Neural crest cell (in vitro differentiated cells): ENCODE measurements around the gene SORCS2. TPM values are rescaled to one million over a fixed set of nuclear protein-coding genes. Genes with fewer than 3 reads are reported as not detected.

Experiments used
- DNase-seq: peaks from one replicate; pipeline ENCODE4 v3.0.0; 2021; ENCODE audit warnings: low read depth, mixed read lengths, low spot score
- H3K27ac Mint-ChIP-seq: one replicate; pipeline ENCODE4 v1.8.0; 2021; ENCODE audit warnings: mild to moderate bottlenecking, mixed read lengths; ENCODE audit not compliant: unreplicated experiment
- H3K27me3 Mint-ChIP-seq: 2 replicates; pipeline ENCODE4 v1.8.0; 2021; ENCODE audit warnings: low read depth, mild to moderate bottlenecking, mixed read lengths
- H3K36me3 Mint-ChIP-seq: 2 replicates; pipeline ENCODE4 v1.8.0; 2021; ENCODE audit warnings: low read depth, mild to moderate bottlenecking, mixed read lengths
- H3K4me1 Mint-ChIP-seq: 2 replicates; pipeline ENCODE4 v1.8.0; 2021; ENCODE audit warnings: mixed read lengths
- H3K4me3 Mint-ChIP-seq: one replicate; pipeline ENCODE4 v1.8.0; 2021; ENCODE audit warnings: mild to moderate bottlenecking, mixed read lengths
- H3K9me3 Mint-ChIP-seq: 2 replicates; pipeline ENCODE4 v1.8.0; 2021; ENCODE audit warnings: mixed read lengths
- long read RNA-seq: library from polyadenylated mRNA; unstranded; transcript quantifications from one replicate; pipeline ENCODE4 v2.0.0, GENCODE V29; 2020
- total RNA-seq: library from RNA; stranded (reverse); gene quantifications from 2 replicates; pipeline ENCODE4 v1.2.1, GENCODE V29; 2021
- TF ChIP-seq, protein P1 (sequence below): fragments of 200-600 bp; sonication (generic); conservative IDR thresholded peaks from 2 replicates; pipeline ENCODE4 v1.5.0; 2021; ENCODE audit warnings: antibody characterized with exemption, mild to moderate bottlenecking

SORCS2 gene
- 1.1 and 1.2 TPM in 2 replicates for total RNA-seq
- long read RNA-seq, partial matches to known transcripts = 0 of 1 reads
- long read RNA-seq, other reads (novel, unspliced or antisense) = 1 of 1 reads

DNA sequence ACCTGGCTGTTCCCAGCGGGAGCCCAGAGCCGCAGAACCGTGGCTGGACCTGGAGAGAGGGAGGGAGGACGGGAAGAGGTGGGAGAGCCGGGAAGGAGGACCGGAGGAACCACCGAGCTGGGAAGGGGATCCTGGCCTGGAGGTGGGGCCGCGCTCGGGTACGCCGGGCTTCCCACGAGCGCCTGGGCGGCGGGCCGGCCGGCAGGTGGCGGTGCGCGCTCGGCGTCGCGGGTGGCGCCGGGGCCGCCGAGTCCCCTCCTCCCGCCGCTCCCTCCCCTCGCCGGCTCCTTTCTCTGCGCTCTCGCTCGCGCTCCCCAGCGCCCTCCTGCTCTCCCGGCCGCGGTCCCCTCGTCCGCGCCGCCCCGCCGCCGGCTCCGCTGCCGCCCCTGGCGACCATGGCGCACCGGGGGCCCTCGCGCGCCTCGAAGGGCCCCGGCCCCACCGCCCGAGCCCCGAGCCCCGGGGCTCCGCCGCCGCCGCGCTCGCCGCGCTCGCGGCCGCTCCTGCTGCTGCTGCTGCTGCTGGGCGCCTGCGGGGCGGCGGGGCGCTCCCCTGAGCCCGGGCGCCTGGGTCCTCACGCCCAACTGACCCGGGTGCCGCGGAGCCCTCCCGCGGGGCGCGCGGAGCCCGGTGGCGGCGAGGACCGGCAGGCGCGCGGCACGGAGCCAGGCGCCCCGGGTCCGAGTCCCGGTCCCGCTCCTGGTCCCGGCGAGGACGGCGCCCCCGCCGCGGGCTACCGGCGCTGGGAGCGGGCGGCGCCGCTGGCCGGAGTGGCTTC lies at the start of gene SORCS2:
TSS of gene SORCS2 (plus strand) at position 287 of the 778 bp plus-strand sequence.
- Mint-ChIP-seq H3K9me3 (no peaks in the 10 kb centered on the region), H3K36me3 (no peaks in the 10 kb centered on the region), H3K27ac (no peak within 1 kb of the TSS), H3K27me3 (peaks cover 85% of the 10 kb centered on the region), H3K4me3 (peak within 1 kb of the TSS; percentile 80), H3K4me1 (peaks cover 8% of the 10 kb centered on the region)
- DNase-seq = peak; percentile 71
- TF ChIP-seq, protein P1, sequence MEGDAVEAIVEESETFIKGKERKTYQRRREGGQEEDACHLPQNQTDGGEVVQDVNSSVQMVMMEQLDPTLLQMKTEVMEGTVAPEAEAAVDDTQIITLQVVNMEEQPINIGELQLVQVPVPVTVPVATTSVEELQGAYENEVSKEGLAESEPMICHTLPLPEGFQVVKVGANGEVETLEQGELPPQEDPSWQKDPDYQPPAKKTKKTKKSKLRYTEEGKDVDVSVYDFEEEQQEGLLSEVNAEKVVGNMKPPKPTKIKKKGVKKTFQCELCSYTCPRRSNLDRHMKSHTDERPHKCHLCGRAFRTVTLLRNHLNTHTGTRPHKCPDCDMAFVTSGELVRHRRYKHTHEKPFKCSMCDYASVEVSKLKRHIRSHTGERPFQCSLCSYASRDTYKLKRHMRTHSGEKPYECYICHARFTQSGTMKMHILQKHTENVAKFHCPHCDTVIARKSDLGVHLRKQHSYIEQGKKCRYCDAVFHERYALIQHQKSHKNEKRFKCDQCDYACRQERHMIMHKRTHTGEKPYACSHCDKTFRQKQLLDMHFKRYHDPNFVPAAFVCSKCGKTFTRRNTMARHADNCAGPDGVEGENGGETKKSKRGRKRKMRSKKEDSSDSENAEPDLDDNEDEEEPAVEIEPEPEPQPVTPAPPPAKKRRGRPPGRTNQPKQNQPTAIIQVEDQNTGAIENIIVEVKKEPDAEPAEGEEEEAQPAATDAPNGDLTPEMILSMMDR = peak; percentile 83

DNA sequence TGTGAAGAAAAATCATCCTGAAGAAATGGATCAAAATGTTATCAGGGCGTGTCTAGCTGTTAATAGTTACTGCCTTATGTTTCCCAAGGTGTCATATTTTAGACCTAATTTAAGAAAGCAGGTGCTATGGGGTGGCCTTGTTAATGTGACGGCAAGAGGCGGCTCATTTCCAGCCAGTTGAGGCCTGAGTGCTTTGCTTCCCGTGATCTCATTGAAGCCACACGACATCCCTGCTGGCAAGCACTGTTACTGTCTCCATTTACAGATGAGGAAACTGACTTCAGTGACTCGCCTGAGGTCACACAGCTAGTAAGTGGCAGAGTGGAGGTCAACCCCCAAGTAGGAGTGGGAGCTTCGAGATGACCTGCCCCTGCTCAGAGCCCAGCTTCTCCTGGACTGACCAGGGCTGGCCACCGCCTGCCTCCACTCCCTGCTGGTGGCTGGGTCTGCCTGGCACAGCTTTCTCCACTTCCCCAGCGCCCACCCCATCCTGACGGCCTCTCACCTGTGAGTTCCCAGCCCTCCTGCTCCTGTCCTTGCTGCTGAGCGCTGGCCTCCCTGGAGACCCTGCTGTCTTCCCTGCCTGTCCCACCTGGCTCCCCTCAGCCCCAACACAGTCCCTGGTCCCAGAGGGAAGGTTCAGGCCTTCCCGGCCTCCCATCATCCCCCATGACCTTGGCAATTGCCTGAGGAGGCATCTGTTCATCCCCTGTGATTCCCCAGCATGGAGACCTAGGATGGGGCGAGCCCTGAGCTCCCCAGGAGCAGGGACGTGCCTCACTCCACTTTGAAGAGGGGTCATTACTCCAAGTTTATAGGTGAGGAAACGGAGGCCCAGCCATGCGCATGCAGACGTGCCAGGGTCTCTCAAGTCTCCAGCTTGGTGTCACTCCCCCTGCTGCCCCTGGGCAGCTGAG lies 47.7 kb upstream of the SORCS2 start:
- TF ChIP-seq, protein P1 = no peak
- H3K9me3 Mint-ChIP-seq = no peaks in the 10 kb centered on the region
- no peak overlapping the region for H3K27ac Mint-ChIP-seq
- H3K36me3 Mint-ChIP-seq = no peaks in the 10 kb centered on the region
- no peak overlapping the region for H3K4me3 Mint-ChIP-seq
- no peaks in the 10 kb centered on the region for H3K27me3 Mint-ChIP-seq
- H3K4me1 Mint-ChIP-seq = peaks cover 8% of the 10 kb centered on the region
- DNase-seq = no peak

DNA sequence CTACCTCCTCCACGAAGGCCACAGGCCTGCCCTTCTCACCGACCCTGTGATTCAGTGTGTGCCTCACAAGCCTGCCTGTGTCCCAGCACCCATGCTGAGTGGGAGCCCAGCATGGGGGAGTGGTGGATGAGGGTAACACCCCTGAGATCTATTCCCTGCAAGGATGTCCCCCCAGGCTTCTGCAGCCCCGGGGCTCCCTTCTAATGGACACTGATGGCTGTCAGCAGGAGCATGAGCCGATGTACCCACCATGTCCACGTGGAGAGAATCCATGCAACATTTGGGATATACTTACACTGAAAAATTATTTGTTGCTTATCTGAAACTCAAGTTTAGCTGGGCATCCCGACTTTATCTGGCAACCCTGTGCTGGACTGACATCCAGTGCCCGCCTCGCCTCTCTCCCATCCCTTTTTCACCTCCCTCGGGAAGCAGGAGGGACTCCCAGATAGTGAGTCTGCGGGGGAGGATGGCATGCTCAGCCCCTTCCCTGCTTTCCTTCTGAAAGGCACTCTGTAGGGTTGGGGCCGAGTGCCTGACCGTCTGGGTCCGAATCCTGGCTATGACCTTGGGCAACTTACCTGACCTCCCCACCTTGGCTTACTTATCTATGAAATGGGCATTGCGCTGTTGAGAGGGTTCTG lies 46.9 kb upstream of the SORCS2 start:
- Mint-ChIP-seq H3K4me1 (peaks cover 8% of the 10 kb centered on the region), H3K27ac (no peak overlapping the region), H3K27me3 (no peaks in the 10 kb centered on the region), H3K4me3 (no peak overlapping the region), H3K36me3 (no peaks in the 10 kb centered on the region), H3K9me3 (no peaks in the 10 kb centered on the region)
- DNase-seq = no peak
- TF ChIP-seq, protein P1 = no peak

DNA sequence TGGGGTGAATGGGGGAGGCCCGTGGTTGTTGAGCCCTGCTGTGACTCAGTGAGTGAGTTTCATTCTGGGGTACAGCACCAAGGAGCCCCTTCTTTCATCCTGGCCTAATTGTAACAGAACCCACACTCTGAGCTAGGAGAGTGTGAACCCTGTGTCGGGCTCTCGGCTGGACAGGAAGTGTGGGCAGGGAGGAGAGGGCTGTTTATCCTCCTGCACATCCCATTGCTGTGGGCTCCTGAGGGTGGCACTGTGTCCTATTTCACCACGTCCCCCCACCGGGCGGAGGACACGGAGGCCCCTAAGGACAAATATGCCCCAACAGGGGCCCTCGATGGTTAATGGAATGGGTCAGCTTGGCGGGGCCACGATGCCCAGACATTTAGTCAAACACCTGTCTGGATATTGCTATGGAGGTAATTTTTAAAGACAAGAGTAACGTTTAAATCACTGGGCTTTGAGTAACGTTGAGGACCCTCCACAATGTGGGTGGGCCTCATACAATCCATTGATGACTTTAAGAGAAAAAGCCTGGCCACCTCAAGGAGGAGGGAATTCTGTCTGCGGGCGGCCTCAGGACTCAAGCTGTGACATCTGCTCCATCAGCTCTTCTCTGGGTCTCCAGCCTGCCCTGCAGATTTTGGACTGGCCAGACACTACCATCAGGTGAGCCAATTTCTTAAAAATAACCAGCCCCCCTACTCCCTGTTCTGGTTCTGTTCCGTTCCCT lies 46.1 kb upstream of the SORCS2 start:
- H3K4me3 Mint-ChIP-seq = no peak overlapping the region
- peaks cover 4% of the 10 kb centered on the region for H3K4me1 Mint-ChIP-seq
- no peaks in the 10 kb centered on the region for H3K9me3 Mint-ChIP-seq
- no peak for DNase-seq
- H3K36me3 Mint-ChIP-seq = no peaks in the 10 kb centered on the region
- no peak overlapping the region for H3K27ac Mint-ChIP-seq
- no peaks in the 10 kb centered on the region for H3K27me3 Mint-ChIP-seq
- TF ChIP-seq, protein P1 = no peak

DNA sequence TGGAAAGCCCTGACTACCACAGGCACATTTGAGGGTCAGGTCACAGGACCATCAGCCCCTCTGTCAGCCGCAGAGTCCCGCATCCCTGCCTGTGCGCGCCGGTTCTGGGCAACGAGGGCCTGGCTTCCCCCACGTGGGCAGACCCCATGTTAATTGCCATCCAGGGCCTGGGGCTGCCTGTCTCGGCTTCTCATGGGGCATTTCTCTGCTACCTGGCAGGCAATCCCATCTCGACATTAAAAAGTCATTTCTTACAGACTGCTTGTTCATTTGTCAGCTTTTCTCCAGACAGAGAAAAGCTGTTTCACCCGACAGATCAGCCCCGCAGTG lies 45.6 kb upstream of the SORCS2 start:
- no peaks in the 10 kb centered on the region for H3K27me3 Mint-ChIP-seq
- no peaks in the 10 kb centered on the region for H3K36me3 Mint-ChIP-seq
- H3K4me1 Mint-ChIP-seq = no peaks in the 10 kb centered on the region
- H3K27ac Mint-ChIP-seq = no peak overlapping the region
- TF ChIP-seq, protein P1 = no peak
- DNase-seq = no peak
- H3K4me3 Mint-ChIP-seq = no peak overlapping the region
- no peaks in the 10 kb centered on the region for H3K9me3 Mint-ChIP-seq
